OCI-LY3 (cell line): Measurements from ENCODE around the gene TTC39A.

Experiments used
- H2AFZ ChIP-seq: fragments of 200-600, 300-600 bp; shearing (Covaris generic); 2 replicates; pipeline ENCODE4 v1.6.0; 2014; ENCODE audit warnings: antibody characterized with exemption, low read depth, low read length
- H3K27ac ChIP-seq: fragments of 200-600, 300-600 bp; sonication (generic); 2 replicates; pipeline ENCODE4 v1.5.1; 2014; ENCODE audit warnings: mild to moderate bottlenecking, low read length, moderate library complexity, mixed read lengths
- H3K27me3 ChIP-seq: fragments of 200-600, 300-600 bp; sonication (generic); 2 replicates; pipeline ENCODE4 v1.6.1; 2014; ENCODE audit warnings: low read depth, low read length, mixed read lengths
- H3K36me3 ChIP-seq: fragments of 200-600, 300-600 bp; sonication (generic); replicated peaks from 2 replicates; pipeline ENCODE3; 2014; ENCODE audit warnings: low read depth, low read length, mixed read lengths
- H3K4me1 ChIP-seq: fragments of 300-600, 200-600 bp; sonication (generic); 2 replicates; pipeline ENCODE4 v1.6.1; 2014; ENCODE audit warnings: low read length, mixed read lengths
- H3K4me2 ChIP-seq: fragments of 200-600, 300-600 bp; sonication (generic); 2 replicates; pipeline ENCODE4 v1.6.1; 2014; ENCODE audit warnings: low read length, mixed read lengths
- H3K4me3 ChIP-seq: fragments of 300-600, 200-600 bp; sonication (generic); 2 replicates; pipeline ENCODE4 v1.5.1; 2014; ENCODE audit warnings: antibody characterized with exemption, mild to moderate bottlenecking, low read length, moderate library complexity
- H3K79me2 ChIP-seq: fragments of 300-600, 200-600 bp; shearing (Covaris generic); 2 replicates; pipeline ENCODE4 v1.6.1; 2014; ENCODE audit warnings: mild to moderate bottlenecking, low read length, mixed read lengths
- H3K9ac ChIP-seq: fragments of 300-600, 200-600 bp; shearing (Covaris generic); 2 replicates; pipeline ENCODE4 v1.6.0; 2014; ENCODE audit warnings: mild to moderate bottlenecking, low read length, moderate library complexity
- H3K9me3 ChIP-seq: fragments of 200-600, 300-600 bp; shearing (Covaris generic); 2 replicates; pipeline ENCODE4 v1.6.1; 2014; ENCODE audit warnings: low read length, mixed read lengths; ENCODE audit not compliant: insufficient read depth
- H4K20me1 ChIP-seq: fragments of 200-600, 300-600 bp; sonication (generic); 2 replicates; pipeline ENCODE4 v1.6.1; 2016; ENCODE audit warnings: low read length, mixed read lengths; ENCODE audit not compliant: insufficient read depth
- EZH2phosphoT487 ChIP-seq: fragments of 200-600 bp; shearing (Covaris generic); IDR thresholded peaks from 2 replicates; pipeline ENCODE4 v1.6.1; 2018; ENCODE audit warnings: antibody characterized with exemption, mixed run types, low read depth
- TF ChIP-seq, protein P1 (sequence below): fragments of 200-600, 300-600 bp; sonication (generic); IDR thresholded peaks from 2 replicates; pipeline ENCODE4 v1.5.1; 2014; ENCODE audit warnings: antibody characterized with exemption, low read length, low read depth

The TTC39A gene

GRCh38 chr1:51241119-51241518 is 89.2 kb downstream of the TTC39A start:
- Histone ChIP-seq H2AFZ (no peak overlapping the region), H3K4me3 (no peak overlapping the region), H3K27me3 (no peaks in the 10 kb centered on the region), H3K79me2 (peaks cover 27% of the 10 kb centered on the region), H4K20me1 (peaks cover 7% of the 10 kb centered on the region), H3K4me1 (peaks cover 6% of the 10 kb centered on the region), H3K36me3 (no peaks in the 10 kb centered on the region), H3K4me2 (no peak overlapping the region), H3K27ac (no peak overlapping the region), H3K9ac (no peak overlapping the region), H3K9me3 (no peaks in the 10 kb centered on the region)
- TF ChIP-seq, protein P1, sequence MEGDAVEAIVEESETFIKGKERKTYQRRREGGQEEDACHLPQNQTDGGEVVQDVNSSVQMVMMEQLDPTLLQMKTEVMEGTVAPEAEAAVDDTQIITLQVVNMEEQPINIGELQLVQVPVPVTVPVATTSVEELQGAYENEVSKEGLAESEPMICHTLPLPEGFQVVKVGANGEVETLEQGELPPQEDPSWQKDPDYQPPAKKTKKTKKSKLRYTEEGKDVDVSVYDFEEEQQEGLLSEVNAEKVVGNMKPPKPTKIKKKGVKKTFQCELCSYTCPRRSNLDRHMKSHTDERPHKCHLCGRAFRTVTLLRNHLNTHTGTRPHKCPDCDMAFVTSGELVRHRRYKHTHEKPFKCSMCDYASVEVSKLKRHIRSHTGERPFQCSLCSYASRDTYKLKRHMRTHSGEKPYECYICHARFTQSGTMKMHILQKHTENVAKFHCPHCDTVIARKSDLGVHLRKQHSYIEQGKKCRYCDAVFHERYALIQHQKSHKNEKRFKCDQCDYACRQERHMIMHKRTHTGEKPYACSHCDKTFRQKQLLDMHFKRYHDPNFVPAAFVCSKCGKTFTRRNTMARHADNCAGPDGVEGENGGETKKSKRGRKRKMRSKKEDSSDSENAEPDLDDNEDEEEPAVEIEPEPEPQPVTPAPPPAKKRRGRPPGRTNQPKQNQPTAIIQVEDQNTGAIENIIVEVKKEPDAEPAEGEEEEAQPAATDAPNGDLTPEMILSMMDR = no peak
- TF ChIP-seq EZH2phosphoT487 = no peak

DNA sequence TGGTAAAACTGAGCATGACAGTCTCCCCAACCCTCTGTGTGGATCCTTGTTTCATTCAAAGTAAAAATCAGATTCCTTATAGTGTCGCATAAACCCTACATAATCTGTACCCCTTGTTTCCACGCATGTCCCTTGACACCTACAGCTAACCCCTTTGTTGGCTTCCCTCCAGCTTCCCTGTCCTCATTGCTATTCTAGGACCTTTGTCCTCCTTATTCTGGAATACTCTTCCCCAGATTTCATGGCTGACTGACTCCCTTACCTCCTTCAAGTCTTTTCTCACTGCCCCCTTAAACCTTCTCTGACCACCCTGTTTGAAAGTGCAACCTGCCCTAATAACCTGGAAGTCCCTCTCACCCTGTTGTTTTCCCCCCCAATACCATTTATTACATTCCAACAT is 90.3 kb downstream of the TTC39A start:
- Histone ChIP-seq H3K9ac (no peak overlapping the region), H3K79me2 (peaks cover 27% of the 10 kb centered on the region), H3K36me3 (no peaks in the 10 kb centered on the region), H2AFZ (no peak overlapping the region), H3K4me1 (peaks cover 12% of the 10 kb centered on the region), H3K27me3 (no peaks in the 10 kb centered on the region), H4K20me1 (peaks cover 10% of the 10 kb centered on the region), H3K9me3 (no peaks in the 10 kb centered on the region), H3K27ac (no peak overlapping the region), H3K4me3 (no peak overlapping the region), H3K4me2 (no peak overlapping the region)
- TF ChIP-seq, protein P1 = no peak
- no peak for TF ChIP-seq EZH2phosphoT487

GRCh38 chr1:51238034-51238403 is 92.3 kb downstream of the TTC39A start:
- Histone ChIP-seq H2AFZ (no peak overlapping the region), H3K27ac (no peak overlapping the region), H3K4me2 (peak overlapping the region; percentile 92; the same call in 1 of the 2 replicates), H4K20me1 (peaks cover 14% of the 10 kb centered on the region), H3K9ac (no peak overlapping the region), H3K9me3 (no peaks in the 10 kb centered on the region), H3K4me1 (peaks cover 23% of the 10 kb centered on the region), H3K4me3 (peak overlapping the region; percentile 95; the same call in 1 of the 2 replicates), H3K27me3 (no peaks in the 10 kb centered on the region), H3K79me2 (peaks cover 27% of the 10 kb centered on the region), H3K36me3 (no peaks in the 10 kb centered on the region)
- no peak for TF ChIP-seq EZH2phosphoT487
- TF ChIP-seq, protein P1 = no peak

DNA sequence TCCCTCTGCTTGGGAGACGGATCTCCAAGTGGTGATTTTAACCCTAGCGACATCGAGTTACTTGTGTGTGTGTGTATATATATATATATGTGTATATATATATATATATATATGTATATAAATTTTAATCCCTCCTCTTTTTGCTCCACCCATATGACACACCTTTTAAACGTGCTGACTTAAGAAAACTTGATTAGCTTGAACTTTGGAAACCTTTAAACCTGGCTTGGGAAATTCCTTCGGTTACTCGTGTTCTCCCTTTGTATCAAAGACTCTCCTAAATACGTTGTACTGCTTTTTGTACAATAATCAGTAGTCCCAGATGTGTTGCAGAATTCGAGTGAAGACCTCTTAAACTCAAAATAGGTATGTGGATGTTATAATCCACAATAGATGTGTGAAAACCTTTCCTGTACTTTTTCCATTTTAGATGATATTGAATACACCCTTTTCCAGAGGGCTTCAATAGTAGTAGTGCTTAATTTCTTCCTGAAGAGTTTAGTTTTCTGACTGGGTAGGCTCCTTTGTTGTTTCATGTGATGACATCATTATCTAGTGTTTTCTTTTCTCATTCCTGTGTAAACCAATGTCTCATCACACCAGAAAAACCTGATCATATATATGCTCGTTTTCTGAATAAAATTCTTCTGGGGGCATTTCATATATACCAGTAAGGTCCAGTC is 92.9 kb downstream of the TTC39A start:
- H3K36me3 ChIP-seq = no peaks in the 10 kb centered on the region
- H4K20me1 ChIP-seq = peaks cover 14% of the 10 kb centered on the region
- H3K4me3 ChIP-seq = peak overlapping the region; percentile 95
- no peak overlapping the region for H3K27ac ChIP-seq
- no peaks in the 10 kb centered on the region for H3K27me3 ChIP-seq
- peak overlapping the region; percentile 79 for H3K9ac ChIP-seq
- H2AFZ ChIP-seq = no peak overlapping the region
- TF ChIP-seq, protein P1 = no peak
- TF ChIP-seq EZH2phosphoT487 = no peak
- peaks cover 23% of the 10 kb centered on the region for H3K4me1 ChIP-seq
- H3K79me2 ChIP-seq = peaks cover 27% of the 10 kb centered on the region
- peak overlapping the region; percentile 92 for H3K4me2 ChIP-seq
- H3K9me3 ChIP-seq = no peaks in the 10 kb centered on the region
